Measurements from ENCODE around the gene PLA2G4C.

The PLA2G4C gene, protein sequence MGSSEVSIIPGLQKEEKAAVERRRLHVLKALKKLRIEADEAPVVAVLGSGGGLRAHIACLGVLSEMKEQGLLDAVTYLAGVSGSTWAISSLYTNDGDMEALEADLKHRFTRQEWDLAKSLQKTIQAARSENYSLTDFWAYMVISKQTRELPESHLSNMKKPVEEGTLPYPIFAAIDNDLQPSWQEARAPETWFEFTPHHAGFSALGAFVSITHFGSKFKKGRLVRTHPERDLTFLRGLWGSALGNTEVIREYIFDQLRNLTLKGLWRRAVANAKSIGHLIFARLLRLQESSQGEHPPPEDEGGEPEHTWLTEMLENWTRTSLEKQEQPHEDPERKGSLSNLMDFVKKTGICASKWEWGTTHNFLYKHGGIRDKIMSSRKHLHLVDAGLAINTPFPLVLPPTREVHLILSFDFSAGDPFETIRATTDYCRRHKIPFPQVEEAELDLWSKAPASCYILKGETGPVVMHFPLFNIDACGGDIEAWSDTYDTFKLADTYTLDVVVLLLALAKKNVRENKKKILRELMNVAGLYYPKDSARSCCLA

DNA sequence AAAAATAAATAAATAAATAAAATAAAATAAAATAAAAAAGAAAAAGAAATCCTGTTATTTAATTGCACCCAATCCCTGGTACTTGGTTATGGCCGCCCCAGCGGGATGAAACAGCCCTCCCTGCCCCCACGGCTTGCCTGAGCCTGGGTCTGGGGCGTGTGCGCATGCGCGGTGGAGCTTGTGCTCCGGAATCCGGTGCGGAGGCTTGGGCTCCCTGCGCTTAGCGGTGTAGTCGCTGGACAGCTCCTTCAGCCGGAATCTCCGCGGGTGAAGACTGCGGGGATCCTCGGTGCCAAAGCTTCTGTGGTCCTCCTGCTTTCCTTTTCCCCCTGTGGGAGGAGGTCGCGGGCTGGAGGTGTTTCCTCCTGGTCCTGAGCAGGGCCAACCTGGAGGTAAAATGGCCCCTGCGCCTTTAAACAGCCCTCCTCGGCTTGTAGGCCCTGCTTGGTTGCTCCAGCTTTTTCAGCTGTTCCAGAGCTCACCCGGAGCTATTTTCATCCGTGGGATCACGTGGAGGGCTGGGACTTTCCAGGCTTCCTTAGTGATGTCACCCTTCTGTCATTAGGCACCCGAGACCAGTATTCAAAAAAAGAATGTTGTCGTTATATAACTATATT is at the start of gene PLA2G4C:
TSS of gene PLA2G4C (minus strand) at position 468 of the 617 bp plus-strand sequence. CDS start 4,288 bp downstream, outside the sequence.
- peak; percentile 82 for DNase-seq (ENCODE audit: low read depth in 2 of 2)

- no peak for DNase-seq (ENCODE audit: low read depth in 2 of 2)
Observed at GRCh38 chr19:48158210-48158790, 47.7 kb upstream of the PLA2G4C start.

DNA sequence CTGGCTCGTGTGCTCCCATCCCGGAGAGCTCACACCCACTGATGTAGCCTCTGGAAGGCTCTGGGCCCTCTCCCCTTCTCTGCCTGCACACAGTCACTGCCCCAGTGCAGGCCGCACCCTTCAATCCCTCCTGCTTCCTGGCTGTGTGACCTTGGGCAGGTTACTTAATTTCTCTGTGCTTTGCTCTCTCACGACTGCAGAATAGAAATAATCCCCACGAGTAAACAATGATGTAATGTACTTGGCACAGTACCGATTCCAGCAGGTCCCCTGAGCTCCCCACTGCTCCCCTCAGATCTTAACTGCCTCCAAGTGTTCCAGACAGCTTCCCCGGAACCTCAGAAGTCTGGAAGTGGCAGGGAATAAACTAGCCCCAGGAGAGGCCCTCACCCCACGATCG is 43.4 kb upstream of the PLA2G4C start:
- no peak for DNase-seq (ENCODE audit: low read depth in 2 of 2)

GRCh38 chr19:48152551-48152950 is 41.9 kb upstream of the PLA2G4C start:
- DNase-seq (ENCODE audit: low read depth in 2 of 2) = peak; percentile 43 to 58

GRCh38 chr19:48149430-48149829 is 38.8 kb upstream of the PLA2G4C start:
- no peak for DNase-seq (ENCODE audit: low read depth in 2 of 2)

GRCh38 chr19:48148576-48148975 is 38.0 kb upstream of the PLA2G4C start:
- no peak for DNase-seq (ENCODE audit: low read depth in 2 of 2)

- DNase-seq (ENCODE audit: low read depth in 2 of 2) = no peak
Observed at GRCh38 chr19:48147597-48148175, 37.1 kb upstream of the PLA2G4C start.

DNA sequence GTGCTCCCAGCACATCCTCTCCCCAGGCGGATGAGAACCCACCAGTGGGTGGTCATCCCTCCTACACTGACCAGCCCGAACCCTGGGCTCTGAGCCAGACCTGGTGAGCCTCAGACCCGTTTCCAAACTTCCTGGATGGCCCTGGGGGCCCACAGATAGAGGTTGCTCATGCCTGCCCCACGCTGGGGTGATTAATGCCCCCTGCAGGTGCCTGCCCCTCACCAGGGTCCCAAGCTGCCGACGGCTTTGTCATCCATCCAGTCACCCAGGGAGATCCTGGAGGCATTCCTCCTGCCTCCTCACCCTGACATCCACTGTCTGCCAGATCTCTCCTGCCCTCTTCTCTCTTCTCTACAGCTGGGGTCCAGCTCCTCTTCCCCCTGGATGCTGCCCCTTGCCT is 28.4 kb upstream of the PLA2G4C start:
- no peak for DNase-seq (ENCODE audit: low read depth in 2 of 2)

- DNase-seq (ENCODE audit: low read depth in 2 of 2) = no peak
Observed at GRCh38 chr19:48137411-48137810, 26.8 kb upstream of the PLA2G4C start.

GRCh38 chr19:48136547-48136946 is 25.9 kb upstream of the PLA2G4C start:
- DNase-seq (ENCODE audit: low read depth in 2 of 2) = no peak

DNA sequence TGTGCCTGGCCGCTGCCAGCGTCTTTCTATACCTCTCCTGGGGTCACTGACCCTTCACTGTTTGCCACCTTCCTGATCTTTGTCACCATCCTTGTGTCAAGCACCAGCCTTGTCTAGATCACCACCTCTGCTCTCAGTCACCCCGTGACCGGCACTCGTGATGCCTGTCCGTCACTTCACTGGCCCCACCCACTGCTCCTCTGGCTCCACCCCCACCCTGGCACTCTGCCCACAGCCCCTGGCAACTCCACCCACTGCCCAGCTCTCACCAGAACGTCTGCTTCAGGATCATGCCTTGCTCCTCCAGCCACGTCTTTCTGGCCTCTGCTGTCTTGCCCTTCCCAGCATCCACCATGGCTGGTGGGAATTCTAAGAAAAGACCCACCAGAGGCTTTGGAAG is 24.8 kb upstream of the PLA2G4C start:
- peak; percentile 4 to 30 for DNase-seq (ENCODE audit: low read depth in 2 of 2)

DNA sequence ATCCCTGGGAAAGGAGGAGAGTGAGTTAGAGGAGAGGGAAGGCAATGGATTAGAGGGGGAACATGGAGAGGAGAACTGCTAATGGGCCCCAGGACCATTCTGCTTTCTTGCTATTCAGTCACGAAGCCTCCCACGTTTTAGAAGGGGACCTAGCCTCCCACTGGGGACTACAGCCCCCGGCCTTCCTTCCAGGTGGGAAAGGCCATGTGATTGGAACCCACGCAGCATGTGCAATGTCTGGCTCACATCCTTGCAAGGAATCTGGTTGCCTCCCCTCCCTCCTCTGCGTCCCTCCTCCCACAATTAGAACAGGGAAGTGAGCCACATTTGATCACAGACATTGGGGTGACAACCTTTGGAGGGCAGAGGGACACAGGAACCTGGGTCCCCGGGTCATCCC is 22.5 kb upstream of the PLA2G4C start:
- no peak for DNase-seq (ENCODE audit: low read depth in 2 of 2)

DNA sequence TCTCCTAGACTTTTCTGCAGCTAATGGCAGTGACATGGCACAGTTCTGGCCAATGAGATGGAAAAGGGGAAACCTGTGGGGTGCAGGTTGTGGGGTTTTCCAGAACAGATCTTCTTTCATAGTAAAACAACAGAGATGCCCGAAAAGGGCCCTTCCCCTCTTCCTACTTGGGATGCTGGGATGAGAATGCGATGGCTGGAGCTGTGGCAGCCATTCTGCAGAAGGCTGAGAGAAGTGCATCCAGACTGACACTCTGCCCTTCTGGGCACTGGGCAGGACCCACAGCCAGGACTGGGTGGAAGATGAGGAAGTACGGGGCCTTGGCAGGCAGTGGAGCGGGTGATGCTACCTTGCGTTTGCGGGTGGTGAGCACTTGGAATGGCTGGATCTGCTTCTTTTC is 16.9 kb upstream of the PLA2G4C start:
- no peak for DNase-seq (ENCODE audit: low read depth in 2 of 2)

- peak; percentile 54 for DNase-seq (ENCODE audit: low read depth in 2 of 2)
Observed at GRCh38 chr19:48123907-48124651, 13.5 kb upstream of the PLA2G4C start.

DNA sequence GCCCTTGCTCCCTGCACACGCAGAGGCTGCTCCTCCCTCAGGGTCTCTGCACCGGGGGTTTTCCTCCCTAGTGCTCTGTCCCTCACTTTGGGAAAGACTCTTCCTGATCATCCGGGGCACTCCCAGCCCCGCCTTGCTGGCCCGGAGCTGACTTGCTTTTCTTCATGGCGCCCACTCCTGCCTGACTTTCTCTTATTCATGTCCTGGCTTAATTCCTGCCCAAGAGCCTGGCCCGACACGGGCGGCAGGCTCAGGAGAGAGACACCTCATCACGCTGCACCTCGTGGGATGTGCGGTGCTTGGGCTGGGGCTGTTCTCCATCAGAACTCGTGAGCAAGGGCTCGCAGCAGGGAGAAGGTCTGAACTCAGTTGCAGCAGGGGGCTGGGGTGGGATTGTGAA is 11.8 kb upstream of the PLA2G4C start:
- DNase-seq (ENCODE audit: low read depth in 2 of 2) = no peak

DNA sequence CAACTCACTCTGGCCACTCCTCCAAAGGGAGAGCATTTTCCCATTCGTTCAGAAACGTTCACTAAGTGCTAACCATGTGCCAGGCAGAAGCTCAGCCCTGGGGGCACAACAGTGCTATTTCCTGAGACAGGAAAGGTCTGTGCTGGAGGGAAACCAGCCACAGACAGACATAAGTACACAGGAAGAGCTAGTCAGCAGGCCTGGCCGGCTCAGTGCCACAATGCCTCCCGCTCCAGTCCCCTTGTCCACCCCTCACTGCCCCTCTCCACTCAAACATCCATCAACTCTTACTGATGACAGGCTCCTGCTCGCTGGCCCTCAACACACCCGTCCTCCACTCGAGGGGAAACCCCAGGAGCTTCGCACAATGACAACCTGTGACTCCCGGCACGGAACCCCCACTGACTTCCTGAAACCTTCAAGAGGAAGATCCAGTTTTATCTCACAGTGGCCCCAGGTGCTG is 11.3 kb upstream of the PLA2G4C start:
- DNase-seq (ENCODE audit: low read depth in 2 of 2) = no peak

DNA sequence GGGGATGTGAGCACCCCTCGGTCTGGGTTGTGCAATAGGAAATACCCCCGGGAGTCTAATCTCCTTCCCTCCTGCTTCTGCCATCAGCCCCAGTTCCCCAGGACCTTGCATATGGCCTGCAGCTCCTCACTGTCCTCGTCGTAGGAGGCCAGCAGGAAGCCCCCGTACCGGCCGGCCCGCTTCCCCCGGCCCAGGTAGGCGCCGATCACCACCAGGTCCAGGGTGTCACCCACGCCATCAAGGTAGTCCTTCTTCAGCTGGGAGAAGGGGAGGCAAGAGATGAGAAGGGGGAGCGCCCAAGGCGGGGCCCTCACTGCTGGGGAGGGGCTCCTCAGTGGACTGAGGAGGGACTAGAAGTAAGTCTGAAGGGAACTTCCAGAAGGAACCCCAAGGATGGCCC is 10.4 kb upstream of the PLA2G4C start:
- DNase-seq (ENCODE audit: low read depth in 2 of 2) = no peak

DNA sequence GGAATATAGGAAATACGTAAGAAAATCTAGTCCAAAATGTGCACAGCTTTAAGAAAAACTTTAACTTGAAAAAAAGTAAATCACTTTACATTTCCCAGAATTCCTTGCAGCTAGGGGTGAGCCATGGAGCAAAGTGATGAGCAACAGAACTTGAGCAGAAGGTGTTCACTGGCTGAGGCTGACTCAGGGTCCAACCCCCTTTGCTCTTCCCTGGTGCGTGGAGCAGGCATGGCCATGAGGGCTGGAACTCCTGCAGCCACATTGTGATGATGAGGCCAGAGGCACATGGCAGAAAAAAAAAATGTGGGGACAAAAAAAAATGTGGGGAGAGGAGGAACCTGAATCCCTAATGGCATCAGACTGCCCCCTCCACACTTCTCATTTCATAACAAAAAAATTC is 9.9 kb upstream of the PLA2G4C start:
- no peak for DNase-seq (ENCODE audit: low read depth in 2 of 2)

GRCh38 chr19:48118131-48118517 is 7.5 kb upstream of the PLA2G4C start:
- DNase-seq (ENCODE audit: low read depth in 2 of 2) = no peak

GRCh38 chr19:48117515-48118130 is 7.0 kb upstream of the PLA2G4C start:
- DNase-seq (ENCODE audit: low read depth in 2 of 2) = no peak

Data from stimulated activated CD4-positive, alpha-beta T cell treated with anti-CD3 and anti-CD28 coated beads, Interleukin-4, amount 100 ng/mL, for 48 hours (primary cell).